Measurements from ENCODE around the gene LRIG1.
"Not testable (repeated sequence)": the region's sequence is repeated elsewhere in the genome, so short reads cannot be mapped to it uniquely, and the experiment has no call there.

The LRIG1 gene

GRCh38 chr3:66427352-66427751 lies 73.5 kb downstream of the LRIG1 start:
- in situ Hi-C loops (cut with MboI; ENCODE audit: low sequenced_read_pairs), result no loop called here

GRCh38 chr3:66426135-66426534 lies 74.7 kb downstream of the LRIG1 start:
- in situ Hi-C loops (cut with MboI; ENCODE audit: low sequenced_read_pairs), result no loop called here

GRCh38 chr3:66425576-66426114 lies 75.2 kb downstream of the LRIG1 start:
- in situ Hi-C loops (cut with MboI; ENCODE audit: low sequenced_read_pairs), result no loop called here

- in situ Hi-C loops (cut with MboI; ENCODE audit: low sequenced_read_pairs), result no loop called here
These were observed 75.8 kb downstream of the LRIG1 start for GRCh38 chr3:66425032-66425431.

GRCh38 chr3:66423791-66424190 lies 77.0 kb downstream of the LRIG1 start:
- in situ Hi-C loops (cut with MboI; ENCODE audit: low sequenced_read_pairs), result no loop called here

GRCh38 chr3:66421893-66422292 lies 78.9 kb downstream of the LRIG1 start:
- in situ Hi-C loops (cut with MboI; ENCODE audit: low sequenced_read_pairs), result not testable (repeated sequence)

- in situ Hi-C loops (cut with MboI; ENCODE audit: low sequenced_read_pairs), result not testable (repeated sequence)
These were observed 79.7 kb downstream of the LRIG1 start for GRCh38 chr3:66421144-66421543.

- in situ Hi-C loops (cut with MboI; ENCODE audit: low sequenced_read_pairs), result no loop called here
These were observed 81.8 kb downstream of the LRIG1 start for GRCh38 chr3:66419036-66419435.

- in situ Hi-C loops (cut with MboI; ENCODE audit: low sequenced_read_pairs), result no loop called here
These were observed 82.3 kb downstream of the LRIG1 start for GRCh38 chr3:66418475-66418931.

GRCh38 chr3:66416556-66417304 lies 84.1 kb downstream of the LRIG1 start:
- in situ Hi-C loops (cut with MboI; ENCODE audit: low sequenced_read_pairs), result no loop called here

- in situ Hi-C loops (cut with MboI; ENCODE audit: low sequenced_read_pairs), result no loop called here
These were observed 84.9 kb downstream of the LRIG1 start for GRCh38 chr3:66415867-66416428.

GRCh38 chr3:66414846-66415245 lies 86.0 kb downstream of the LRIG1 start:
- in situ Hi-C loops (cut with MboI; ENCODE audit: low sequenced_read_pairs), result no loop called here

GRCh38 chr3:66413151-66413751 lies 87.6 kb downstream of the LRIG1 start:
- in situ Hi-C loops (cut with MboI; ENCODE audit: low sequenced_read_pairs), result no loop called here

- in situ Hi-C loops (cut with MboI; ENCODE audit: low sequenced_read_pairs), result no loop called here
These were observed 88.6 kb downstream of the LRIG1 start for GRCh38 chr3:66411961-66412887.

- in situ Hi-C loops (cut with MboI; ENCODE audit: low sequenced_read_pairs), result no loop called here
These were observed 89.3 kb downstream of the LRIG1 start for GRCh38 chr3:66411474-66411873.

- in situ Hi-C loops (cut with MboI; ENCODE audit: low sequenced_read_pairs), result no loop called here
These were observed 89.8 kb downstream of the LRIG1 start for GRCh38 chr3:66410976-66411375.

GRCh38 chr3:66409771-66410754 lies 90.8 kb downstream of the LRIG1 start:
- in situ Hi-C loops (cut with MboI; ENCODE audit: low sequenced_read_pairs), result no loop called here

GRCh38 chr3:66407611-66408218 lies 93.1 kb downstream of the LRIG1 start:
- in situ Hi-C loops (cut with MboI; ENCODE audit: low sequenced_read_pairs), result no loop called here

Data from HL-60/S4 treated with retinoic acid at 250 ng/mL for 4 days and 3 days (cell line).